GM19438 (cell line): ENCODE data around the gene HSPA12B.

Source experiments
- ATAC-seq: cut with Tn5 transposase; IDR thresholded peaks from one replicate; pipeline ENCODE4 v1.9.1; 2021; ENCODE audit warnings: low read depth; ENCODE audit not compliant: unreplicated experiment

Gene HSPA12B

GRCh38 chr20:3745686-3746173, 13.2 kb downstream of the HSPA12B start:
- ATAC-seq = no peak

- no peak for ATAC-seq
Measured at GRCh38 chr20:3747471-3747870, 15.0 kb downstream of the HSPA12B start.

- no peak for ATAC-seq
Measured at GRCh38 chr20:3748073-3748472, 15.6 kb downstream of the HSPA12B start.

GRCh38 chr20:3749087-3749688, 16.7 kb downstream of the HSPA12B start:
- ATAC-seq = no peak

GRCh38 chr20:3749689-3750531, 17.4 kb downstream of the HSPA12B start:
- ATAC-seq = no peak

- ATAC-seq = no peak
Measured at GRCh38 chr20:3751305-3751674, 18.8 kb downstream of the HSPA12B start.

GRCh38 chr20:3751675-3752385, 19.3 kb downstream of the HSPA12B start:
- no peak for ATAC-seq

GRCh38 chr20:3752386-3752759, 19.9 kb downstream of the HSPA12B start:
- no peak for ATAC-seq

- no peak for ATAC-seq
Measured at GRCh38 chr20:3753098-3753497, 20.6 kb downstream of the HSPA12B start.

- ATAC-seq = no peak
Measured at GRCh38 chr20:3753501-3754275, 21.2 kb downstream of the HSPA12B start.

GRCh38 chr20:3754276-3754630, 21.8 kb downstream of the HSPA12B start:
- ATAC-seq = no peak

- ATAC-seq = no peak
Measured at GRCh38 chr20:3755269-3755668, 22.8 kb downstream of the HSPA12B start.

GRCh38 chr20:3755814-3756480, 23.5 kb downstream of the HSPA12B start:
- ATAC-seq = no peak

GRCh38 chr20:3757268-3757667, 24.8 kb downstream of the HSPA12B start:
- ATAC-seq = no peak

GRCh38 chr20:3758566-3758965, 26.1 kb downstream of the HSPA12B start:
- ATAC-seq = no peak

- ATAC-seq = no peak
Measured at GRCh38 chr20:3759316-3759823, 26.9 kb downstream of the HSPA12B start.

GRCh38 chr20:3759884-3760283, 27.4 kb downstream of the HSPA12B start:
- no peak for ATAC-seq

- ATAC-seq = no peak
Measured at GRCh38 chr20:3760655-3761348, 28.3 kb downstream of the HSPA12B start.
